Measurements from ENCODE around the gene LRIT3.

GRCh38 chr4:109861271-109861670 is 13.4 kb downstream of the LRIT3 start:
- no peak for TF ChIP-seq CTCF (conservative IDR thresholded peaks at IDR 0.05; ENCODE audit: low read depth, low read length)
- TF ChIP-seq EZH2 (IDR thresholded peaks at IDR 0.05; ENCODE audit: low read length, unreplicated experiment), result no peak
- no peak for TF ChIP-seq EZH2phosphoT487 (IDR thresholded peaks at IDR 0.05; ENCODE audit: borderline replicate concordance, low read length)
